H9 (cell line): ENCODE results near the gene ATP2A2. TPM values are rescaled to one million over a fixed set of nuclear protein-coding genes. Genes with fewer than 3 reads are reported as not detected.

ENCODE experiments used
- DNase-seq: peaks from one replicate; pipeline ENCODE4 v3.0.0-alpha.2; 2017
- H2AFZ ChIP-seq: one replicate; pipeline ENCODE4 v1.6.1; 2013; ENCODE audit warnings: mild to moderate bottlenecking, low read length, control low read depth, moderate library complexity
- H2AK5ac ChIP-seq: 2 replicates; pipeline ENCODE4 v1.6.1; 2013; ENCODE audit warnings: low read length, control low read depth, mixed read lengths; ENCODE audit not compliant: insufficient read length
- H2BK120ac ChIP-seq: one replicate; pipeline ENCODE4 v1.6.1; 2013; ENCODE audit warnings: low read depth, mild to moderate bottlenecking, low read length, control low read depth, inconsistent platforms; ENCODE audit not compliant: poor library complexity, severe bottlenecking
- H2BK12ac ChIP-seq: 2 replicates; pipeline ENCODE4 v1.6.1; 2013; ENCODE audit warnings: low read length, control low read depth, mixed read lengths, low read depth; ENCODE audit not compliant: insufficient read length
- H2BK15ac ChIP-seq: 2 replicates; pipeline ENCODE4 v1.6.1; 2013; ENCODE audit warnings: low read depth, low read length, control low read depth
- H2BK20ac ChIP-seq: one replicate; pipeline ENCODE4 v1.6.1; 2013; ENCODE audit warnings: low read depth, mild to moderate bottlenecking, low read length, control low read depth, inconsistent platforms; ENCODE audit not compliant: poor library complexity, severe bottlenecking
- H2BK5ac ChIP-seq: 2 replicates; pipeline ENCODE4 v1.6.1; 2013; ENCODE audit warnings: low read length, control low read depth, mixed read lengths; ENCODE audit not compliant: insufficient read length
- H3K14ac ChIP-seq: 2 replicates; pipeline ENCODE4 v1.6.1; 2013; ENCODE audit warnings: low read length, control low read depth; ENCODE audit not compliant: insufficient read depth
- H3K18ac ChIP-seq: 2 replicates; pipeline ENCODE4 v1.6.1; 2013; ENCODE audit warnings: low read depth, mild to moderate bottlenecking, mixed read lengths, low read length, control low read depth; ENCODE audit not compliant: insufficient read length
- H3K23ac ChIP-seq: 2 replicates; pipeline ENCODE4 v1.6.1; 2013; ENCODE audit warnings: low read length, control low read depth, mixed read lengths, low read depth; ENCODE audit not compliant: insufficient read length
- H3K23me2 ChIP-seq: 2 replicates; pipeline ENCODE4 v1.6.1; 2013; ENCODE audit warnings: low read depth, mild to moderate bottlenecking, mixed read lengths, low read length, control low read depth; ENCODE audit not compliant: insufficient read length, poor library complexity, severe bottlenecking
- H3K27ac ChIP-seq: 2 replicates; pipeline ENCODE4 v1.5.1; 2013; ENCODE audit warnings: low read length, control low read depth, mixed read lengths, low read depth; ENCODE audit not compliant: insufficient read length
- H3K27me3 ChIP-seq: 2 replicates; pipeline ENCODE4 v1.6.1; 2013; ENCODE audit warnings: low read length, control low read depth, inconsistent platforms; ENCODE audit not compliant: insufficient read depth
- H3K4ac ChIP-seq: 2 replicates; pipeline ENCODE4 v1.6.1; 2013; ENCODE audit warnings: low read depth, mild to moderate bottlenecking, control low read depth, inconsistent platforms, low read length, moderate library complexity
- H3K4me1 ChIP-seq: 2 replicates; pipeline ENCODE4 v1.6.1; 2013; ENCODE audit warnings: low read length, control low read depth, inconsistent platforms; ENCODE audit not compliant: insufficient read depth
- H3K4me2 ChIP-seq: 2 replicates; pipeline ENCODE4 v1.6.1; 2013; ENCODE audit warnings: low read length, control low read depth, mixed read lengths; ENCODE audit not compliant: insufficient read length, insufficient read depth
- H3K56ac ChIP-seq: 2 replicates; pipeline ENCODE4 v1.6.1; 2013; ENCODE audit warnings: low read depth, mild to moderate bottlenecking, mixed read lengths, low read length, control low read depth; ENCODE audit not compliant: insufficient read length
- H3K79me1 ChIP-seq: 2 replicates; pipeline ENCODE4 v1.6.1; 2013; ENCODE audit warnings: low read depth, mild to moderate bottlenecking, moderate library complexity, low read length, control low read depth, inconsistent platforms; ENCODE audit not compliant: insufficient read depth, poor library complexity, severe bottlenecking
- H3K79me2 ChIP-seq: 2 replicates; pipeline ENCODE4 v1.6.1; 2013; ENCODE audit warnings: low read length, control low read depth, inconsistent platforms; ENCODE audit not compliant: insufficient read depth
- H3K9ac ChIP-seq: 2 replicates; pipeline ENCODE4 v1.6.1; 2013; ENCODE audit warnings: low read length, control low read depth, mixed read lengths; ENCODE audit not compliant: insufficient read length; ENCODE audit errors: extremely low read depth
- H3K9me3 ChIP-seq: one replicate; pipeline ENCODE4 v1.6.1; 2013; ENCODE audit warnings: low read depth, low read length, inconsistent platforms; ENCODE audit not compliant: control insufficient read depth
- H3T11ph ChIP-seq: one replicate; pipeline ENCODE4 v1.6.1; 2013; ENCODE audit warnings: mild to moderate bottlenecking, low read length, control low read depth, inconsistent platforms
- H4K20me1 ChIP-seq: one replicate; pipeline ENCODE4 v1.6.1; 2013; ENCODE audit not compliant: control insufficient read depth, insufficient read length, insufficient read depth
- H4K5ac ChIP-seq: 2 replicates; pipeline ENCODE4 v1.6.1; 2013; ENCODE audit warnings: low read depth, mild to moderate bottlenecking, mixed read lengths, low read length, control low read depth; ENCODE audit not compliant: insufficient read length
- H4K8ac ChIP-seq: replicated peaks from 2 replicates; pipeline ENCODE4 v1.6.1; 2013; ENCODE audit warnings: low read length, control low read depth, mixed read lengths, low read depth; ENCODE audit not compliant: insufficient read length
- H4K91ac ChIP-seq: 2 replicates; pipeline ENCODE4 v1.6.1; 2013; ENCODE audit warnings: low read depth, mild to moderate bottlenecking, moderate library complexity, mixed read lengths, low read length, control low read depth; ENCODE audit not compliant: insufficient read length
- H3K27ac Mint-ChIP-seq, 3 experiments: 2 replicates in 2 of 3; 3 replicates in 1 of 3; pipeline ENCODE4 v1.8.0; 2020 to 2021; ENCODE audit warnings: mixed read lengths in 3 of 3, mild to moderate bottlenecking in 1 of 3, moderate library complexity in 1 of 3
- H3K27me3 Mint-ChIP-seq: 2 replicates; pipeline ENCODE4 v1.8.0; 2021; ENCODE audit warnings: low read depth, mild to moderate bottlenecking, moderate library complexity, mixed read lengths
- H3K36me3 Mint-ChIP-seq, 3 experiments: 2 replicates in 2 of 3; 3 replicates in 1 of 3; pipeline ENCODE4 v1.8.0; 2020 to 2021; ENCODE audit warnings: low read depth in 3 of 3, mixed read lengths in 3 of 3; ENCODE audit not compliant: insufficient read depth in 1 of 3
- H3K4me1 Mint-ChIP-seq, 2 experiments: 2 replicates each; pipeline ENCODE4 v1.8.0; 2020; ENCODE audit warnings: mixed read lengths in 2 of 2
- H3K4me3 Mint-ChIP-seq, 2 experiments: 2 replicates in 1 of 2; 3 replicates in 1 of 2; pipeline ENCODE4 v1.8.0; 2020 to 2021; ENCODE audit warnings: mild to moderate bottlenecking in 2 of 2, mixed read lengths in 2 of 2, moderate library complexity in 1 of 2
- H3K9me3 Mint-ChIP-seq, 2 experiments: 2 replicates in 1 of 2; 3 replicates in 1 of 2; pipeline ENCODE4 v1.8.0; 2020; ENCODE audit warnings: mild to moderate bottlenecking in 2 of 2, mixed read lengths in 2 of 2, moderate library complexity in 1 of 2
- WGBS: extraction: QIAGEN DNeasy Blood & Tissue Kit; methylation state at CpG from one replicate; pipeline ENCODE4 v1.1.7; 2013; ENCODE audit warnings: missing lambda C conversion rate, low lambda C conversion rate, mixed read lengths; ENCODE audit not compliant: insufficient read length; ENCODE audit errors: extremely low coverage; 5-methylcytosine and 5-hydroxymethylcytosine counted together
- total RNA-seq: library from RNA; stranded (reverse); gene quantifications from 2 replicates; pipeline ENCODE4 v1.2.1, GENCODE V29; 2021
- TF ChIP-seq, protein P1 (sequence below): fragments of 200-600 bp; sonication (generic); conservative IDR thresholded peaks from 3 replicates; pipeline ENCODE4 v1.8.0; 2021; ENCODE audit warnings: antibody characterized with exemption, mild to moderate bottlenecking

Gene ATP2A2
- total RNA-seq, 1 experiment from 2014 or later: 257 TPM

DNA sequence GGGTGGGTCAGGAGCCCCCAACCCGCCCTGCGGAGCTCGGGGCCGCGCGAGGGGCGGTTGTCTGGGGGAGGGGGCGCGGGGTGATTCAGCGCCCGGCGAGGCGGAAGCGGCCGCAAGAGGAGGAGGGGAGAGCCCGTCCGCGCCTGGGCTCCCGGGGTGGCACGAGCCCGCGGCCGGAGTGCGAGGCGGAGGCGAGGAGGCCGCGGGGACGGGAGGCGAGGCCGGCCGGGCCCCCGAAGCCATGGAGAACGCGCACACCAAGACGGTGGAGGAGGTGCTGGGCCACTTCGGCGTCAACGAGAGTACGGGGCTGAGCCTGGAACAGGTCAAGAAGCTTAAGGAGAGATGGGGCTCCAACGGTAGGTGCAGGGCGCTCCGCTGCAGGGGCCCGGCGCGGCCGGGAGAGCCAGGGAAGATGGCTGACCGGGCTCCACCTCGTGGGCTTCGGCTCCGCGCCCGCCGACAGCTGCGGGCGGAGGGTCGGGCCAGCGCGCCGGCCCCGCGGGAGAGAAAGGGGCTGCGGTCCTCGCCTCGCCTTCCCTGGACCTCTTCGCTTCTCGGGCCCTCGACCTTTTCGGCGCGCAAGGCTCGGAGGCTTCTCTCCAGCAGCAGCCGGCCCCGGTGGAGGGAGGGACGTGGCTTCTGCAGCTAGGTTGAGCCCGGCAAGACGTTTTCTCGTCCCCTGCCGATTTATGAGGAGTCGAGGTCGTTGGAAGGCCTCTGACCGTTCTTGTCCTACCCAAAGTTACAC is 677 bp downstream of the ATP2A2 start:
- no peaks in the 10 kb centered on the region for H3K9me3 Mint-ChIP-seq
- Histone ChIP-seq H3K4me1 (peaks cover 9% of the 10 kb centered on the region; the same call in 1 of the 2 replicates), H3K9ac (peak overlapping the region; percentile 94), H3K56ac (no peak overlapping the region), H2BK15ac (no peak overlapping the region), H3K23ac (no peak overlapping the region), H3K79me1 (no peaks in the 10 kb centered on the region), H3K9me3 (no peaks in the 10 kb centered on the region), H3K4ac (no peak overlapping the region; the same call in 1 of the 2 replicates), H4K91ac (no peak overlapping the region), H2BK120ac (no peak overlapping the region), H4K20me1 (no peaks in the 10 kb centered on the region), H3K18ac (peak overlapping the region; percentile 96), H2BK5ac (no peak overlapping the region), H2BK20ac (no peak overlapping the region), H3K79me2 (peaks cover 32% of the 10 kb centered on the region; the same call in 1 of the 2 replicates), H2AK5ac (no peak overlapping the region), H2BK12ac (no peak overlapping the region), H3K27ac (no peak overlapping the region), H4K8ac (no peak overlapping the region), H3K23me2 (peaks cover 13% of the 10 kb centered on the region), H4K5ac (peak overlapping the region; percentile 90), H3K4me2 (peak overlapping the region; percentile 88), H3K14ac (peak overlapping the region; percentile 99), H3T11ph (no peak overlapping the region), H3K27me3 (no peaks in the 10 kb centered on the region), H2AFZ (no peak overlapping the region)
- WGBS: no CpG with 5 or more reads among the region's 82 CpGs
- DNase-seq: peak; percentile 44
- peaks cover 23 to 43% (median 38%) of the 10 kb centered on the region in 3 experiments for H3K36me3 Mint-ChIP-seq
- peak overlapping the region; percentile 95 to 97 for H3K4me3 Mint-ChIP-seq
- peaks cover 44 to 50% of the 10 kb centered on the region in 2 experiments for H3K4me1 Mint-ChIP-seq
- peaks cover 5% of the 10 kb centered on the region; the same call in 1 of the 2 replicates for H3K27me3 Mint-ChIP-seq
- peak overlapping the region; percentile 83 to 95 (median 94) for H3K27ac Mint-ChIP-seq
- TF ChIP-seq, protein P1, sequence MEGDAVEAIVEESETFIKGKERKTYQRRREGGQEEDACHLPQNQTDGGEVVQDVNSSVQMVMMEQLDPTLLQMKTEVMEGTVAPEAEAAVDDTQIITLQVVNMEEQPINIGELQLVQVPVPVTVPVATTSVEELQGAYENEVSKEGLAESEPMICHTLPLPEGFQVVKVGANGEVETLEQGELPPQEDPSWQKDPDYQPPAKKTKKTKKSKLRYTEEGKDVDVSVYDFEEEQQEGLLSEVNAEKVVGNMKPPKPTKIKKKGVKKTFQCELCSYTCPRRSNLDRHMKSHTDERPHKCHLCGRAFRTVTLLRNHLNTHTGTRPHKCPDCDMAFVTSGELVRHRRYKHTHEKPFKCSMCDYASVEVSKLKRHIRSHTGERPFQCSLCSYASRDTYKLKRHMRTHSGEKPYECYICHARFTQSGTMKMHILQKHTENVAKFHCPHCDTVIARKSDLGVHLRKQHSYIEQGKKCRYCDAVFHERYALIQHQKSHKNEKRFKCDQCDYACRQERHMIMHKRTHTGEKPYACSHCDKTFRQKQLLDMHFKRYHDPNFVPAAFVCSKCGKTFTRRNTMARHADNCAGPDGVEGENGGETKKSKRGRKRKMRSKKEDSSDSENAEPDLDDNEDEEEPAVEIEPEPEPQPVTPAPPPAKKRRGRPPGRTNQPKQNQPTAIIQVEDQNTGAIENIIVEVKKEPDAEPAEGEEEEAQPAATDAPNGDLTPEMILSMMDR: no peak
